ENCODE results near the gene RUNX2. TPM values are rescaled to one million over a fixed set of nuclear protein-coding genes. Genes with fewer than 3 reads are reported as not detected.

RUNX2 gene
- total and polyA plus RNA-seq, 4 donors, result 0.09 to 1.5 (median 0.75) TPM

- no peaks in the 10 kb centered on the region for H3K36me3 ChIP-seq (ENCODE audit: control insufficient read depth in 4 of 4, insufficient read depth in 3 of 4, low read depth in 1 of 4, low read length in 3 of 4)
- no peaks in the 10 kb centered on the region for H3K27me3 ChIP-seq (ENCODE audit: control insufficient read depth in 4 of 4, insufficient read depth in 4 of 4, low read length in 3 of 4)
- WGBS, result 94% methylated on average over 11 of the region's 11 CpGs
- no peak for DNase-seq (ENCODE audit: low spot score)
- no peaks in the 10 kb centered on the region for H3K4me1 ChIP-seq (ENCODE audit: control insufficient read depth in 4 of 4, insufficient read depth in 4 of 4, low read length in 3 of 4)
- no peak overlapping the region for H3K27ac ChIP-seq (ENCODE audit: low read depth in 1 of 2, low read length in 2 of 2)
- H3K9ac ChIP-seq (ENCODE audit: low read depth in 1 of 2, low read length in 2 of 2), result no peak overlapping the region
- H3K4me3 ChIP-seq (ENCODE audit: low read depth in 1 of 3, low read length in 3 of 3), result no peak overlapping the region
- peaks cover 0 to 4% (median 0%) of the 10 kb centered on the region in 4 donors for H3K9me3 ChIP-seq (ENCODE audit: control insufficient read depth in 4 of 4, low read length in 3 of 4)
- TF ChIP-seq YY1 (IDR thresholded peaks at IDR 0.05), result no peak
- no peak for TF ChIP-seq NR2F2 (IDR thresholded peaks at IDR 0.05)
Measured at GRCh38 chr6:45619211-45619760, 291.2 kb downstream of the RUNX2 start.

- Histone ChIP-seq H3K4me3 (ENCODE audit: low read depth in 1 of 3, low read length in 3 of 3) (no peak overlapping the region), H3K9me3 (ENCODE audit: control insufficient read depth in 4 of 4, low read length in 3 of 4) (peaks cover 0 to 4% (median 0%) of the 10 kb centered on the region in 4 donors), H3K36me3 (ENCODE audit: control insufficient read depth in 4 of 4, insufficient read depth in 3 of 4, low read depth in 1 of 4, low read length in 3 of 4) (no peaks in the 10 kb centered on the region), H3K9ac (ENCODE audit: low read depth in 1 of 2, low read length in 2 of 2) (no peak overlapping the region), H3K4me1 (ENCODE audit: control insufficient read depth in 4 of 4, insufficient read depth in 4 of 4, low read length in 3 of 4) (no peaks in the 10 kb centered on the region), H3K27ac (ENCODE audit: low read depth in 1 of 2, low read length in 2 of 2) (no peak overlapping the region), H3K27me3 (ENCODE audit: control insufficient read depth in 4 of 4, insufficient read depth in 4 of 4, low read length in 3 of 4) (no peaks in the 10 kb centered on the region)
- WGBS, result 95% methylated on average over 3 of the region's 3 CpGs
- no peak for DNase-seq (ENCODE audit: low spot score)
- TF ChIP-seq REST (IDR thresholded peaks at IDR 0.05), result no peak
- no peak for TF ChIP-seq YY1 (IDR thresholded peaks at IDR 0.05)
Measured at GRCh38 chr6:45619994-45620471, 291.9 kb downstream of the RUNX2 start.

GRCh38 chr6:45624228-45624627 lies 296.1 kb downstream of the RUNX2 start:
- Histone ChIP-seq H3K9ac (ENCODE audit: low read depth in 1 of 2, low read length in 2 of 2) (no peak overlapping the region), H3K4me3 (ENCODE audit: low read depth in 1 of 3, low read length in 3 of 3) (no peak overlapping the region), H3K27ac (ENCODE audit: low read depth in 1 of 2, low read length in 2 of 2) (no peak overlapping the region), H3K4me1 (ENCODE audit: control insufficient read depth in 4 of 4, insufficient read depth in 4 of 4, low read length in 3 of 4) (no peaks in the 10 kb centered on the region), H3K27me3 (ENCODE audit: control insufficient read depth in 4 of 4, insufficient read depth in 4 of 4, low read length in 3 of 4) (no peaks in the 10 kb centered on the region), H3K9me3 (ENCODE audit: control insufficient read depth in 4 of 4, low read length in 3 of 4) (peaks cover 0 to 3% (median 0%) of the 10 kb centered on the region in 4 donors), H3K36me3 (ENCODE audit: control insufficient read depth in 4 of 4, insufficient read depth in 3 of 4, low read depth in 1 of 4, low read length in 3 of 4) (no peaks in the 10 kb centered on the region)
- WGBS, result 95% methylated on average over 4 of the region's 4 CpGs
- TF ChIP-seq RXRA (IDR thresholded peaks at IDR 0.05) (no peak), FOXA2 (IDR thresholded peaks at IDR 0.05) (no peak), ZBTB33 (IDR thresholded peaks at IDR 0.05) (no peak), ATF3 (IDR thresholded peaks at IDR 0.05) (no peak), HNF4A (conservative IDR thresholded peaks at IDR 0.05) (no peak), EGR1 (IDR thresholded peaks at IDR 0.05; ENCODE audit: low read depth in 2 of 2) (no peak), CTCF (IDR thresholded peaks at IDR 0.05; ENCODE audit: low read depth, low read length, missing input control) (no peak), JUND (IDR thresholded peaks at IDR 0.05) (no peak), GABPA (IDR thresholded peaks at IDR 0.05 in 1 of 2, conservative IDR thresholded peaks at IDR 0.05 in 1 of 2) (no peak), SP1 (IDR thresholded peaks at IDR 0.05) (no peak), FOXA1 (IDR thresholded peaks at IDR 0.05) (no peak)
- no peak for DNase-seq (ENCODE audit: low spot score)

Data from liver (tissue), 9 donors.